H1 (cell line): Measurements from ENCODE around the gene ATP2B3. TPM values are rescaled to one million over a fixed set of nuclear protein-coding genes. Genes with fewer than 3 reads are reported as not detected.

Experiments
- CTCF ChIA-PET: fragments of 300-600 bp; sonication (Branson Sonifier 250); formaldehyde crosslinking; loops from one replicate; lab custom pipeline; 2021; ENCODE audit not compliant: partially characterized antibody; lab: Charles Lee
- POLR2A ChIA-PET: fragments of 300-600 bp; sonication (Branson Sonifier 250); formaldehyde crosslinking; loops from one replicate; lab custom pipeline; 2021; ENCODE audit warnings: inconsistent platforms; ENCODE audit not compliant: partially characterized antibody; lab: Charles Lee
- DNase-seq, 2 experiments: peaks; one replicate each; pipeline versions ENCODE4 v3.0.0 to v3.0.0-alpha.2; 2010 to 2022; ENCODE audit warnings: low spot score in 2 of 2, low read depth in 1 of 2, mixed read lengths in 1 of 2
- FAIRE-seq: peaks from 2 replicates; lab custom pipeline; 2011; peaks lifted over from hg19 to GRCh38; lab: Jason Lieb, UNC
- H2AFZ ChIP-seq: 2 replicates; pipeline ENCODE4 v1.8.1; 2012; ENCODE audit warnings: low read length, inconsistent platforms
- H2AK5ac ChIP-seq: 2 replicates; pipeline ENCODE4 v1.6.1; 2013; ENCODE audit warnings: low read depth, low read length
- H2BK120ac ChIP-seq: replicated peaks from 2 replicates; pipeline ENCODE3; 2013; ENCODE audit warnings: low read depth, low read length, inconsistent platforms
- H2BK12ac ChIP-seq: 2 replicates; pipeline ENCODE4 v1.6.1; 2013; ENCODE audit warnings: low read depth, low read length
- H2BK15ac ChIP-seq: 2 replicates; pipeline ENCODE4 v1.6.1; 2013; ENCODE audit warnings: low read length
- H2BK20ac ChIP-seq: 2 replicates; pipeline ENCODE4 v1.6.1; 2013; ENCODE audit warnings: low read length
- H2BK5ac ChIP-seq: 2 replicates; pipeline ENCODE4 v1.6.1; 2013; ENCODE audit warnings: low read depth, low read length
- H3K14ac ChIP-seq: 2 replicates; pipeline ENCODE4 v1.6.1; 2013; ENCODE audit warnings: inconsistent platforms; ENCODE audit not compliant: insufficient read length
- H3K18ac ChIP-seq: 2 replicates; pipeline ENCODE4 v1.6.1; 2013; ENCODE audit warnings: low read length; ENCODE audit errors: extremely low read depth
- H3K23ac ChIP-seq: 2 replicates; pipeline ENCODE4 v1.6.1; 2013; ENCODE audit warnings: inconsistent platforms; ENCODE audit not compliant: insufficient read length
- H3K23me2 ChIP-seq: 2 replicates; pipeline ENCODE4 v1.6.1; 2013; ENCODE audit warnings: low read depth, low read length
- H3K27ac ChIP-seq: 2 replicates; pipeline ENCODE4 v1.6.1; 2011; ENCODE audit warnings: low read depth, low read length, inconsistent platforms
- H3K27me3 ChIP-seq, 4 experiments: replicated peaks in 1 of 4; 1 replicate in 1 of 4; 2 replicates in 3 of 4; pipeline versions ENCODE4 v1.6.1 to v1.8.1; 2011 to 2013; ENCODE audit warnings: low read length in 3 of 4, mild to moderate bottlenecking in 3 of 4, inconsistent platforms in 2 of 4, mixed read lengths in 2 of 4, moderate library complexity in 1 of 4; ENCODE audit not compliant: control insufficient read depth in 3 of 4, insufficient read depth in 3 of 4; ENCODE audit errors: extremely low read depth in 1 of 4
- H3K36me3 ChIP-seq, 4 experiments: 2 replicates each; pipeline versions ENCODE4 v1.6.1 to v1.8.1; 2011 to 2013; ENCODE audit warnings: mild to moderate bottlenecking in 4 of 4, low read length in 3 of 4, moderate library complexity in 2 of 4, control low read depth in 1 of 4, inconsistent platforms in 1 of 4; ENCODE audit not compliant: insufficient read depth in 4 of 4, control insufficient read depth in 2 of 4
- H3K4ac ChIP-seq: replicated peaks from 2 replicates; pipeline ENCODE3; 2013; ENCODE audit warnings: low read length, low read depth, mixed read lengths, inconsistent platforms; ENCODE audit not compliant: insufficient read length
- H3K4me1 ChIP-seq, 4 experiments: replicated peaks in 1 of 4; 1 replicate in 1 of 4; 2 replicates in 3 of 4; pipeline versions ENCODE4 v1.6.1 to v1.8.1; 2011 to 2013; ENCODE audit warnings: low read length in 3 of 4, inconsistent platforms in 2 of 4, mixed read lengths in 1 of 4; ENCODE audit not compliant: insufficient read depth in 4 of 4, control insufficient read depth in 3 of 4
- H3K4me2 ChIP-seq, 2 experiments: 2 replicates each; pipeline versions ENCODE4 v1.6.1 to v1.8.1; 2011 to 2013; ENCODE audit warnings: low read depth in 2 of 2, low read length in 2 of 2, control low read depth in 1 of 2, inconsistent platforms in 1 of 2, mild to moderate bottlenecking in 1 of 2; ENCODE audit not compliant: insufficient read depth in 1 of 2
- H3K4me3 ChIP-seq, 4 experiments: fragments of 200-600, 300-600 bp in 1 of 4; sonication (generic), shearing (Covaris generic), sonication (Bioruptor Twin) in 1 of 4; 2 replicates each; pipeline versions ENCODE4 v1.5.1 to v1.8.1; 2011 to 2016; ENCODE audit warnings: low read length in 4 of 4, low read depth in 3 of 4, control low read depth in 2 of 4, inconsistent platforms in 2 of 4, mild to moderate bottlenecking in 2 of 4, mixed read lengths in 1 of 4, moderate library complexity in 1 of 4; ENCODE audit not compliant: insufficient read depth in 2 of 4; ENCODE audit errors: extremely low read depth in 1 of 4
- H3K56ac ChIP-seq: replicated peaks from 2 replicates; pipeline ENCODE3; 2013; ENCODE audit warnings: low read depth, mild to moderate bottlenecking, mixed read lengths, low read length, inconsistent platforms; ENCODE audit not compliant: insufficient read length
- H3K79me1 ChIP-seq: 2 replicates; pipeline ENCODE4 v1.6.1; 2013; ENCODE audit warnings: low read depth, low read length, control low read depth
- H3K79me2 ChIP-seq, 2 experiments: 2 replicates each; pipeline versions ENCODE4 v1.6.1 to v1.8.1; 2012 to 2013; ENCODE audit warnings: low read length in 2 of 2, mild to moderate bottlenecking in 2 of 2, inconsistent platforms in 1 of 2; ENCODE audit not compliant: insufficient read depth in 2 of 2, control insufficient read depth in 1 of 2
- H3K9ac ChIP-seq, 4 experiments: replicated peaks in 1 of 4; 1 replicate in 1 of 4; 2 replicates in 3 of 4; pipeline versions ENCODE4 v1.6.1 to v1.8.1; 2011 to 2013; ENCODE audit warnings: low read depth in 3 of 4, low read length in 3 of 4, control low read depth in 2 of 4, mild to moderate bottlenecking in 2 of 4, moderate library complexity in 2 of 4, inconsistent platforms in 1 of 4; ENCODE audit errors: extremely low read depth in 1 of 4
- H3K9me3 ChIP-seq, 2 experiments: 2 replicates each; pipeline versions ENCODE4 v1.6.1 to v1.8.1; 2012 to 2013; ENCODE audit warnings: mild to moderate bottlenecking in 2 of 2, moderate library complexity in 2 of 2, control low read depth in 1 of 2, inconsistent platforms in 1 of 2, low read depth in 1 of 2, low read length in 1 of 2, mixed read lengths in 1 of 2; ENCODE audit not compliant: insufficient read depth in 2 of 2
- H4K20me1 ChIP-seq, 2 experiments: replicated peaks in 1 of 2; 2 replicates each; pipeline versions ENCODE3 to v1.8.1; 2011 to 2013; ENCODE audit warnings: inconsistent platforms in 2 of 2, low read length in 2 of 2, mild to moderate bottlenecking in 1 of 2; ENCODE audit not compliant: insufficient read depth in 2 of 2, control insufficient read depth in 1 of 2
- H4K5ac ChIP-seq: 2 replicates; pipeline ENCODE4 v1.6.1; 2013; ENCODE audit warnings: low read length, low read depth, mixed read lengths, inconsistent platforms; ENCODE audit not compliant: insufficient read length
- H4K8ac ChIP-seq: 2 replicates; pipeline ENCODE4 v1.8.0; 2013; ENCODE audit warnings: mild to moderate bottlenecking, moderate library complexity, low read length, inconsistent platforms; ENCODE audit not compliant: insufficient read depth; ENCODE audit errors: extremely low read depth
- H4K91ac ChIP-seq: replicated peaks from 2 replicates; pipeline ENCODE3; 2013; ENCODE audit warnings: low read length, mixed read lengths, inconsistent platforms; ENCODE audit not compliant: insufficient read length
- ATF2 ChIP-seq: IDR thresholded peaks from 2 replicates; pipeline ENCODE4 v1.6.1; 2012; ENCODE audit warnings: low read length, inconsistent platforms
- BRCA1 ChIP-seq: IDR thresholded peaks from 2 replicates; pipeline ENCODE4 v1.6.1; 2012; ENCODE audit warnings: low read depth, low read length, improper control_type of control experiment
- EP300 ChIP-seq, 2 experiments: IDR thresholded peaks; 1 replicate in 1 of 2; 2 replicates in 1 of 2; pipeline ENCODE4 v1.6.1; 2011 to 2012; ENCODE audit warnings: low read depth in 2 of 2, low read length in 2 of 2, mild to moderate bottlenecking in 2 of 2, borderline replicate concordance in 1 of 2, inconsistent platforms in 1 of 2, moderate library complexity in 1 of 2
- GABPA ChIP-seq: IDR thresholded peaks from 2 replicates; pipeline ENCODE4 v1.6.1; 2011; ENCODE audit warnings: mild to moderate bottlenecking, low read length, moderate library complexity, borderline replicate concordance; ENCODE audit not compliant: insufficient read depth
- GTF2F1 ChIP-seq: IDR thresholded peaks from 2 replicates; pipeline ENCODE4 v1.6.1; 2012; ENCODE audit warnings: low read depth, low read length, improper control_type of control experiment, borderline replicate concordance
- KDM4A ChIP-seq: IDR thresholded peaks from one replicate; pipeline ENCODE4 v1.7.1; 2012; ENCODE audit warnings: low read depth, mild to moderate bottlenecking, moderate library complexity, low read length, inconsistent platforms; ENCODE audit not compliant: severe bottlenecking
- RNF2 ChIP-seq: fragments of 200-900, 300-1000 bp; sonication (generic); IDR thresholded peaks from 2 replicates; pipeline ENCODE4 v1.7.1; 2016; ENCODE audit warnings: borderline replicate concordance, low read depth, mild to moderate bottlenecking, antibody characterized with exemption, low read length; ENCODE audit not compliant: poor library complexity, severe bottlenecking; ENCODE audit errors: missing control alignments
- SAP30 ChIP-seq: fragments of 300-600 bp; sonication (generic); IDR thresholded peaks from 2 replicates; pipeline ENCODE4 v1.7.1; 2012; ENCODE audit warnings: low read length, moderate library complexity, mild to moderate bottlenecking, inconsistent platforms; ENCODE audit not compliant: insufficient read depth, insufficient replicate concordance
- SP2 ChIP-seq: IDR thresholded peaks from 2 replicates; pipeline ENCODE4 v1.6.1; 2012; ENCODE audit warnings: mild to moderate bottlenecking, low read length, inconsistent platforms
- SRF ChIP-seq: IDR thresholded peaks from 2 replicates; pipeline ENCODE4 v1.6.1; 2011; ENCODE audit warnings: mild to moderate bottlenecking, low read depth, low read length, moderate library complexity
- WGBS, 2 experiments: shearing (Covaris generic) in 1 of 2; methylation state at CpG; one replicate each; pipeline versions ENCODE4 v1.1.6 to v1.1.7; 2013 to 2015; ENCODE audit warnings: low lambda C conversion rate in 2 of 2, mixed read lengths in 2 of 2, inconsistent platforms in 1 of 2, low coverage in 1 of 2, missing lambda C conversion rate in 1 of 2; ENCODE audit not compliant: insufficient replicate concordance in 2 of 2, insufficient coverage in 1 of 2, insufficient read length in 1 of 2; ENCODE audit errors: extremely low coverage in 1 of 2, missing lambda C conversion rate in 1 of 2; 5-methylcytosine and 5-hydroxymethylcytosine counted together
- polyA plus RNA-seq, 7 experiments: library from polyadenylated mRNA; depleted of rRNA in 3 of 7; stranded (reverse) in 5 of 7; unstranded in 2 of 7; fragments of >200 nt in 5 of 7; fragments of 200-250 nt in 2 of 7; gene quantifications; 1 replicate in 5 of 7; 2 replicates in 1 of 7; 4 replicates in 1 of 7; pipeline versions ENCODE4 v1.2.1 to v1.2.3, GENCODE V29; 2011 to 2013; ENCODE audit warnings: missing spikeins in 2 of 7, mixed read lengths in 2 of 7
- total RNA-seq: library from RNA; stranded (reverse); fragmentation: NEBNext Ultra II Directional; extraction: Animal tissue kit (Norgen Biotek cat#: 25700); gene quantifications from 2 replicates; pipeline ENCODE4 v1.2.1, GENCODE V29; 2021

ATP2B3 gene
- total and polyA plus RNA-seq, 2 of the 8 experiments (the other 6 are each of a cell fraction or from before 2014, with no cell fraction given): 0.14 to 0.19 TPM

- no peak for FAIRE-seq
- Histone ChIP-seq H3K23ac (no peak overlapping the region), H3K4ac (no peak overlapping the region), H3K9ac (no peak overlapping the region), H3K27ac (no peak overlapping the region), H2BK120ac (no peak overlapping the region), H2BK20ac (no peak overlapping the region), H3K4me1 (peaks cover 0 to 6% (median 0%) of the 10 kb centered on the region in 4 experiments; a peak in 2 of 7 replicates), H4K8ac (no peak overlapping the region), H3K4me2 (no peak overlapping the region), H2AK5ac (no peak overlapping the region), H4K5ac (no peak overlapping the region), H2BK12ac (no peak overlapping the region), H3K56ac (no peak overlapping the region), H3K23me2 (no peaks in the 10 kb centered on the region), H3K18ac (no peak overlapping the region), H3K9me3 (no peaks in the 10 kb centered on the region), H2AFZ (no peak overlapping the region), H4K91ac (no peak overlapping the region), H4K20me1 (no peaks in the 10 kb centered on the region), H2BK15ac (peak overlapping the region; percentile 61; the same call in 1 of the 2 replicates), H3K79me2 (no peaks in the 10 kb centered on the region), H3K14ac (no peak overlapping the region), H3K36me3 (no peaks in the 10 kb centered on the region), H3K27me3 (no peaks in the 10 kb centered on the region), H2BK5ac (no peak overlapping the region), H3K79me1 (no peaks in the 10 kb centered on the region), H3K4me3 (no peak overlapping the region)
- no peak for DNase-seq
- POLR2A ChIA-PET: interaction anchor here (0.9 kb wide), 1 partner anchor 9 kb away, joined by 4 read pairs; the partner anchor contains the start of gene BGN
- 70% methylated on average over 2 of the region's 30 CpGs; no CpG with 5 or more reads in 1 of the 2 experiments for WGBS, 2 experiments
- CTCF ChIA-PET: interaction anchor here (0.6 to 4.3 kb wide), 5 partner anchors 13 to 164 kb away, joined by 3 to 39 read pairs (median 3); partner anchors contain the start of gene HAUS7
- TF ChIP-seq RNF2 (no peak), GABPA (no peak), BRCA1 (no peak), SRF (no peak), SAP30 (no peak), ATF2 (no peak), KDM4A (no peak), SP2 (no peak), EP300 (IDR thresholded peaks at IDR 0.05; ENCODE audit: borderline replicate concordance in 1 of 2, low read depth in 2 of 2, low read length in 2 of 2) (no peak), GTF2F1 (no peak)
Measured at GRCh38 chrX:153485396-153486080, 31.9 kb upstream of the ATP2B3 start.
